HG03571 (cell line): Measurements from ENCODE around the gene EVC.

Source experiments
- ATAC-seq: cut with Tn5 transposase; IDR thresholded peaks from one replicate; pipeline ENCODE4 v1.9.1; 2021; ENCODE audit not compliant: unreplicated experiment

The EVC gene

DNA sequence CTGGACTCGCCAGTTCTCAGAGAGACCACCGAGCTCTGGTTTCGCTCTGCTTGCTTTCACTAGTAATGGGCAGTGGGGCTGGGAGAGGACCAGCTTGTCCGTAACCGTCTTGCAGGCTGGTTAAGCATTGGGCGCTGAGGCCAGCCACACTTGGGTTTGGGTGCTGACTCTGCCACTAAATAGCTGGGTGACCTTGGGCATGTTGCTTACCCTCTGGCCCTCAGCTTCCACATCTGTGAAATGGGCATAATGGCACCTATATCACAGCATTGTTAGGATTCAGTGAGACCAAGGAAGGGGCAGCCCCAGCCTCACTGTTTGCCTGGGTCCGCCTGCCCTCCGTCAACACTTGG, 43.5 kb downstream of the EVC start:
- no peak for ATAC-seq

DNA sequence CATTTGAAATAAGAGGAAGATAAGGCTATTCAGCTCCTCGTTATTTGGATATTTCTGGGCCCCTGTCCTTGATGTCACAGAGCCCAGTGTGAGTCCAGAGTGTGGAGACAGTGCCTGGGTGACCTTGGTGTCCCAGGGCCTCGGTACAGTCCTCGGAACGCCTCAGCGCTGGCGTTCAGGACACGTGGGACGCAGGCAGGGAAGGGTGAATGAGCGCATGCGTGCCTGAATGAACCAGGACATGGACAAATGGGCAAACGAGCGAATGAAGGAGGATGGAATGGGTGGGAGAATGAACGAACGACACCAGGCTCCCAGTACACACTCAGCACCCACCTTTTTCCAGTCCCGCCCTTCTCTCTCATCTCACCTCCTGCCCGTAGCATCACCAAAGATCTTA, 44.2 kb downstream of the EVC start:
- ATAC-seq, result no peak

DNA sequence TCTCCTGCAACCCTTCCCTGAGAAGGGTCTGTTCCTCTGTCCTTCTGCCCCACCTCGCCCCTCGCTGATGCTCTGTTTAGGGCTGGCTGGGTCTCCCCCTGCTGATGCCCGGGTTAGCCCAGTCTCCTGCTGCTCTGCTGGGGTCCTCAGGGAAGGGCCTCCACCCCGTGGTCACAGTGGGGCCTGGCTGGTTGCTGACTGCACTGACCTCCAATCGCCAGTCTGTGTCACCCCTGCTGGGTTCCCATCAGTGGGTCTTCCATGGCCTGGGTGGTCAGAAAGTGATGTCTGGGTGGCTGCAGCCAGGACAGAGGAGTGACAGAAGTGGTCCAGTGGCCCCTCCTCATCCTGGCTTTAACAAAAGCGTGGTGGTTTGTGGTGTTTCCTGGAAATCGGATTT, 44.7 kb downstream of the EVC start:
- no peak for ATAC-seq

GRCh38 chr4:5756271-5756670, 45.3 kb downstream of the EVC start:
- no peak for ATAC-seq

DNA sequence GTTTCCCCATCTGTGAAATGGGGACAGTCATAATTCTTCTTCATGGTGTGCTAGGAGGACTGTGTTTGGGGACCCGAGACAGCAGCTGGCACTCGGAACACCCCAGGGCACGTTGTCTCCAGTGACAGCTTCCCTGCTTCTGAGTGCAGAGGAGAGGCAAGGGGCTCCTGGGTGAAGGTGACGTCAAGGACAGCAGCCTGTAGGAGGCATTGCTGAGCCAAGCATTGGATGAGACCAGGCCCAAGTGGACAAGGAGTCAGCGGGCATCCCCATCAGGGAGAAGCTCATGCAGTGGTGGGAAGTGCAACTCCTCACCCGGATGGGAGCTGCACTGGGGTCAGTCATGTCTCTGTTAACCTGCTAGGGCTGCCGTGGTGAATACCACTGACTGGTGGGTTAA, 46.1 kb downstream of the EVC start:
- no peak for ATAC-seq

DNA sequence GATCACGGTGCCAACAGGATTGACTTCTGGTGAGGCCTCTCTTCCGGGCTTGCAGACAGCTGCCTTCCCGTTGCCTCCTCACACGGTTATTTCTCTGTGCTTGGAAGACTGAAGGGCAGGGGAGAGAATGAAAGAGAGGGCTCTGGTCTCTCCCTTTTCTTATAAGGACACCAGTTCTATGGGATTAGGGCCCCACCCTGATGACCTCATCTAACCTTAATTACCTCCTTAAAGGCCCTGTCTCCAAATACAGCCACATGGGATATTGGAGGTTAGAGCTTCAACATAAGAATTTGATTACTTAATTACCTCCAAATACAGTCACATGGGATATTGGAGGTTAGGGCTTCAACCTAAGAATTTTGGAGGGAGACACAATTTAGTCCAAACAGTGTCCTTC, 46.5 kb downstream of the EVC start:
- ATAC-seq, result no peak

DNA sequence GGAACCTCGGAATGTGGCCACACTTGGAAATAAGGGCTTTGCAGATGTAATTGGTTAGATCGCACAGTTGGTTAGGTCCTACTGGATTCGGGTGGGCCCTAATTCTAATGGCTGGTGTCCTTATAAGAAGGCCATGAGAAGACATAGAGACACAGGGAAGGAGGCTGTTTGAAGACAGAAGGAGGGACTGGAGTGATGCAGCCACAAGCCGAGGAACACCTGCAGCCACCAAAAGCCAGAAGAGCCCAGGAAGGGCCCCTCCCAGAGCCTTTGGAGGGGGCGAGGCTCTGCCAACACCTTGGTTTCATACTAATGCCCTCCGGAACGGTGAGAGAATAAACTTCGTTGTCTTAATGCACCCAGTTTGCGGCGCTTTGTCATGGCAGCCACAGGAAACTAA, 47.0 kb downstream of the EVC start:
- no peak for ATAC-seq

DNA sequence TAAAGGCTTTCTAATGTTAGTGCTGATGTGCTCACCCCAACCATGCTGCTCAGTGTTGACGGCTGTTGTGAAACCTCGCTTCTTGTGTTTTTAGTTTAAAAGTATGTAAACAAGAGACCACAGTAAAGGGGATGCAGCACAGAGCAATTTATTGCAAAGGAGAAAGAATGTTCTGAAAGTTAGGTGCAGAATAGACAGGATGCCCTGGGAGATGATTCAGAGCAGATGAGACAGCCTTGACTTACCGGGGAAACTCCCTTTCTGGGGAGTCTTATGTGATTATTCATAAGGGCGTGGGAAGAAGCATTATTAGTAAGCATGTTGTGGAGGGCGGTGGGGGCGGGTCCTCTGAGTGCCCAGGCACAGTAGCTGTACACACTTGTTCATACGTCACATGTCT, 47.7 kb downstream of the EVC start:
- ATAC-seq, result no peak

DNA sequence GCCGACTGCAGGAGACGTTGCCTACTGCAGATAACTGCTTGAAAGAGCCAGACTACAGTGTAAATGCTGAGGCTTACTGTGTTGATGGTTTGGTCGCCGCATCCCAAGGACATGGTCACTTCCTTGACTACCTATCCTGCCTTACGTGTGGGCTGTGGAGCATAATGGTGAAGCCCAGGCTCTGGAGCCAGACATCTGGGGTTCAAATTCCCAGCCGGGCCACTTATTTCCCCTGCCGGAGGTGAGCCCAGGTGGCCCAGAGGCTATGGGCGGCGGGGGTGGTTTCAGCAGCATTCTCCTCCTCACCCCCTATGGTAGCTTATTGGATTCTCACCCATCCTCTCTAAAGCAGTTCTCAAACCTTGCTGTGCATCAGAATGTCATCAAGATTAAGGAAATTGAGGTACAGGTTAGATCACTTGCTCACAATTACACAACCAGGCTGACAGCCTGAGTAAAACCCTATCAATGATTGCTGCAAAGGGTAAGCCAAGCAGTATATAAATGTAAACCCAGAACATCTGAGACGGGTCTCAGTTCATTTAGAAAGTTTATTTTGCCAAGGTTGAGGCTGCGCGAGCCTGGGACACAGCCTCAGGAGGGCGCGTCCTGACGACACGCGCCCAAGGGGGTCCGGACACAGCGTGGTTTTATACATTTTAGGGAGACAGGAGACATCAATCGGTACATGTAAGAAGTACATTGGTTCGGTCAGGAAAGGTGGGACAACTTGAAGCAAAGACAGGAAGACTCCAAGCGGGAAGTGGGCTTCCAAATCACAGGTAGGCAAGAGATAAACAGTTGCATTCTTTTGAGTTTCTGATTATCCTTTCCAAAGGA, 48.5 kb downstream of the EVC start:
- no peak for ATAC-seq

DNA sequence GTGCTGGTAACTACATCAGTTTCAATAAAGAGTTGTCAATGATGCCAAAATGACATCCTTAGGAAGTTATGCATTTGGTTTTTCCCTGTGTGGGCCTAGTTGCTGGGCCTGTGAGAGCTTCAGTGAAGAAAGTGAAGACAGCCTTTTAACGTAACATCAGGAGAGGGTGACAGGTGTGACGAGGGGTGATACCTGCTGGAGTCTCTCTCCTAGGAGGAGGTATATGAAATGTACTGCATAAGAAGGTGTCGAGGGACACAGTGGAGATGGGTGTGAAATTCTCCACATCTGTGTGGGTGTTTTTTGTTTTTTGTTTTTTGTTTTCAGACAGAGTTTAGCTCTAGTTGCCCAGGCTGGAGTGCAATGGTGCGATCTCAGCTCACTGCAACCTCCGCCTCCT, 49.2 kb downstream of the EVC start:
- no peak for ATAC-seq

DNA sequence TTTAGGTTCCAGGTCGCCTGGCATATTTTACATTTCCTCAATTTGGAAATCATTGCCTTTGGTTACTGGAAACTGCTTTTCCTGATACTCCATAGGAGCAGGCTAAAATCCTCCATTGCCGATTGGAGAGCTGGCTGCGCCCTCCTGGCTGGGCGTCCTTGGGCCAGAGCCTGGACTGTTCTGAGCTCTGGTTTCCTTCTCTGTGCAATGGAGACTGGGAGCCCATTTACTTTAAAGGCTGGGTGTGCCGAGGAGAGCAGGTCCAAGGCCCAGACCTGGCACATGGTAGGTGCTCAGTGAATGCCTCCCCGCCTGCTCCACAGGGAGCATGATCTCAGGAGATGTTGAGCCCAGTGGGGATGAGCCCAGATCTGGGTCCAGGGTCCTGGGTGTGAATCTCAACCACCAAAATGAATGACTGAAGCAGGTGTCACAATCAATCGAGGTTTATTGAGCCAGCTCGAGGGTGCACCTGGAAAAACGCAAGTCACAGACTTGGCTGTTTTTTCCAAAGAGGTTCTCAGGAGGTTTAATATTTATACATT, 50.0 kb downstream of the EVC start:
- no peak for ATAC-seq

- ATAC-seq, result no peak
These were observed 59.0 kb downstream of the EVC start for GRCh38 chr4:5770051-5770450.

- ATAC-seq, result no peak
These were observed 61.7 kb downstream of the EVC start for GRCh38 chr4:5772528-5773270.

- no peak for ATAC-seq
These were observed 62.2 kb downstream of the EVC start for GRCh38 chr4:5773271-5773555.

DNA sequence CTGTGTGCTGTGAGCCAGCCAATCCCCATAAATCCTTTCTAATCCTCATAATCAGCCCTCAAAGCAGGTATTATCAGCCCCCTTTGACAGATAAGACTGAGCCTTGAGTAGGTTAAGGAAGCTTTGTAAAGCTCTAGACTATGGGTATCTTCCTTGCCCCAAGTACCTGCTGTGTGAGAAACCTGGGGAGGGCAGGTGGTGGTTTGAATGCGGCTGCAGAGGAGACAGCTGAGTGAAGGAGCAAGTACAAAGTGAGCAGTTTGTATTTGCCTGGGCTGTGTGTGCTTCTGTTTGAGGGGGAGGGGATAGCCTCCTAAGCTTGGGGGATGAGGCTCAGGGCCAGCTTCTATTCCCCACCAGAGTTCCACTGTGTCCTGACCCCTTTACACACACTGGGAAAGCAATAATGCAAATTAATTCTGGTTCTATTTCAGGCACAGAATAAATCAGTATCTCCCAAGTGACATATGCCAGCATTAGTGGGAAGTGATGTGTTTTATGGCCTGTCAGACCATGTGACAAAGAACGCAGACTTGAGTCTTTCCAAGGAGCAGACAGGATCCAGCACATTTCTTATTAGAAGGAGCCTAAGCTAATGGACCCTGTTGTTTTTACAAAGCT, 63.5 kb downstream of the EVC start:
- no peak for ATAC-seq

GRCh38 chr4:5776510-5776909, 65.5 kb downstream of the EVC start:
- ATAC-seq, result no peak

DNA sequence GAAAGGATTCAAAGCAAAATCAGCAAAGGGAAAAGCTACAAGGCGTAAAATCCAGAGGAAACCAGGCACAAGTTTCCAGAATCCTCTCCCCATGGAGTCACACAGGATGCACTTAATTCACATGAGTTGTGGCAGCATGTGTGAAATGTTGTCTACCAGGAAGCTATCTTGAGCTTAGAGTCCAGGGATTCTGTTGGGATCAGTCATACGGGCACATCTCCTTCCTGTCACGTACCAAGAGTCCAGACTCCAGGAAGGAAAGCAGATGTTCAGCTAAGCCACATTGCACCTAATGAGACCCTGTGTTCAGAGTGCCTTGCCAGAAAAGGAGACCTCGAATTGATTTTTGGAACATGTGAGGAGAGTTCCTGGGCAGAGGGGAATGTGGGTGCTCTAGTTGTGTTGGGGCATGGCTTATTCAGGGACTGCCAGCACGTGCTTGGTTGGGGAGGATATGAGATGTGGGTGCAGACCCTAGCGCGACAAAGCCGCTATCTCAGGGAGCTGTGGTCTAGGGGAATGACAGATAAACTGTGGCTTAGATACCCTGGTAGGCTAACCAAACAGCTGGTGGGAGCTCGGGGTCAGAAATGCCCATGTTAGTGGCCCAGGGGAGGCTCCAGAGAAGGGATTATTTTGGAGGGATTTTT, 70.0 kb downstream of the EVC start:
- ATAC-seq, result no peak

- no peak for ATAC-seq
These were observed 70.7 kb downstream of the EVC start for GRCh38 chr4:5781691-5782090.

DNA sequence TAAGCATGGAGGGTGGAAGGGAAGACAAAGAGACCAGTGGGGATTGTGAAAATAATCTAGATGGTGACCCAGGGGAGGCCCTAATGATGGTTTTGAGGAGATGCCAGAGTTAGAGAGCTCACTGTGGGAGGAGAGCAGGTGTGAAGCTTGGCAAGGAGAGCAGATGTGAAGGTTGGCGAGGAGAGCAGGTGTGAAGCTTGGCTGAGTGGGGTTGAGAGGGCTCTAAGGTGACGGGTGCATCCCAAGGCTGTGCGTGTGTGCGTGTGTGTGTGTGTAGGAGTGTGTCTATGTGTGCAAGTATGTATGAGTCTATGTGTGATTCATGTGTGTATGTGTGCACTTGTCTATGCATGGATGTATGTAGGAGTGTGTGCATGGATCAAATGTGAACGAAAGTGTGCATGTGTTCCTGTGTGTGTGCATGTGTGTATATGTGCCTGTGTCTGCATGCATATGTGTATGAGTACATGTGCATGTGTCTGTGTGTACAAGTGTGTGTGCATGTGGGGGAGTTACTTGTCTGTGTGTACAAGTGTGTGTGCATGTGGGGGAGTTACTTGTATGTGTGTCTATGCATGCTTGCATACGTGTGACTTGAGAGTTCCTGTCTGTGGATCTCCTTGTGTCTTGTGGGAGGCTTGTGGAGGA, 72.0 kb downstream of the EVC start:
- ATAC-seq, result no peak

DNA sequence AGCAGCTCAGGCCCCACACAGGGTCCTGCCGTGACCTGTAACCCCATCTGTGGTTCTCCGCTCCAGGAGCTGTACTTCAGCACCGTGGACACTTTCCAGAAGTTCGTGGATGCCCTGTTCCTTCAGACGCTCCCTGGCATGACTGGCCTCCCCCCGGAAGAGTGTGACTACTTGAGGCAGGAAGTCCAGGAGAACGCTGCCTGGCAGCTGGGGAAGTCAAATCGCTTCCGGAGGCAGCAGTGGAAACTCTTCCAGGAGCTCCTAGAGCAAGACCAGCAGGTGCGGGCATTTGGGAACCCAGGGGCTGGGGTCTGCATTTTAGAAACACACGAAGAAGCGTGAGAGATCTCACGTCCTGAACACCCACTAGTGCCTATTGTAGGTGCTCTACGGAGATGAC, 72.5 kb downstream of the EVC start:
- ATAC-seq, result no peak

GRCh38 chr4:5784021-5784420, 73.0 kb downstream of the EVC start:
- no peak for ATAC-seq
